ENCODE data around the gene AGBL4.

Gene AGBL4

DNA sequence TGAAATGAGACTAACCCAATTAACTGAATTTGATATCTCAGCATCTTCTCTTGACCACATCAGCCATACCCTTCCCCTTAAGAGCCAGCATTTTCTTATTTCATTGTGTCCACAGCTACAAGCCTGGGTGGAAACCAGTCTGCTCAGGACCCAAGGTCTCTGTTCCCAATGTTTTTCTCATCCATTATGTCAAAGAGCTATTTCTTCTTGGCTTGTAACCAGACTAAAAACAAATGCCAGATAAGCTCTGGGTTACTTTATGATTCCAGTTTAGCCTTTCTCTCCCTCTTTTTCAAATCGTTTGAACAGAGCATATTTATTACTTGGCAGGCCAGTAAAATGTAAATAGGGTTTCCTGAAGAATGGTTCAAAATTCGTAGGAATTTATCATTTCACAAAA is 1442.5 kb downstream of the AGBL4 start:
- DNase-seq (ENCODE audit: low spot score) = no peak

DNA sequence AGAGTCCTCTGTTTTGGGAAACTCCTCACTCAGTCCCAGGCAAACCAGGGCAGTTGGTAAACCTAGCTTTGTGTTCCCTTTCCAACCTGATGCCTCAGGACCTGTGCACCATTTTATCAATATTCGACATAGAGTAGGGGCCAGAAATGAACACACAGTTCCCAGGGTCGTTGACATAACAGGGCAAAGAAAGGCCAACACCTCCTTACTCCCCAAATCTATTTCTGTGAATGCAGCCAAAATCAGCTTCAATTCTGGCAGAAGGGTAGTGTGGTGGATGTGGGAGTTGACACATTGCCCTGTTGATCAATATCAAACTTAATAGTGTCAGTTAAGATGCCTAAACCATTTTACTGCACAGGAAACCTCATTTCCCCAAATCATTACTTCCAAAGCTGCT is 1447.2 kb downstream of the AGBL4 start:
- no peak for DNase-seq (ENCODE audit: low spot score)

DNA sequence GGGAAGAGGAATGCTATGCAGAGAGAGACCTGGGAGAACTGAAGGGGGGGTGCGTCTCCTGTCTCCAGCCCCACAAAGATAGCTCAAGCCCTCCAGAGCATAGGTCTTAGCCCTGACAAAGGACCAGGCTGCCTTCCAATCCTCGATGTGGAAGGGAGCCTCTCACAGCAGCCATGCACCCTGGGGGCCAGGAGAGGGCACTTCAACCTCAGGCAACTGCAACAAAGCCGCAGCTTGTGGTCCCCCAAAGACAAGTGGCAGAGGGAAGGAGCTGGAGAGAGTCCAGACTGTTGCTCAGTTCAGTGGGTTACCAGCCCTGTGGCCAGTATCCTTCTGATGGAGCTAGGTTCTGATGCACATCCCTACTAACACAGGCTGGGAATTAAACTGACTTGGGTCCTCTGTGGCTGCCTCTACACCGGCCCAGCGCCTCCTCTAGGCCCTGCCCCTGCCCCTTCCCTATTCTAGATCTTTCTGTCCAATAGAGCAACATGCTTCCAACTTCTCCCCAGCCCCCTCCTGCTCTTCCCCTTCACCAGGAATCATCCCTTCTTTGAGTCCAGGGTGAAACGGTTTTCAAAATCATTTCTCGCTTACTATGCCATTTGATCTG is 1451.0 kb downstream of the AGBL4 start:
- DNase-seq (ENCODE audit: low spot score) = no peak

DNA sequence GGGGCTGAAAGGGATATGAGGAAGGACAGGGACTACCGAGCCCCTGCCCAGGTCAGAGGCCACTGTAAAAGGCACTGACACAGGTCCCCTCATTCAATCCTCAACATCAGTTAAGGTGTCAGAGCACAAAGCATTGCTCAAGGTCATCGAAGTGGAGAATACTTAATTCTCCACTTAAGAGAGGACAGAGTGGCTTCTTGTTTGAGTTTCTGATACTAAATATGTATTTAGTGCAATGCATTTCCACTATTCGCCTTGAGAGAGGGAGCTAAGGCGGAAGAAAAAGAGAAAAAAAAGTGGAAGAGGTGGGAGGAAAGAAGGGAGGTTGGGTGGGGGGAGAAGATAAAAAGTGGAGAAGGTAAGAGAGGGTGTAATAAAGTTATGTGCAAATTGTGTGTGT is 1451.6 kb downstream of the AGBL4 start:
- no peak for DNase-seq (ENCODE audit: low spot score)

DNA sequence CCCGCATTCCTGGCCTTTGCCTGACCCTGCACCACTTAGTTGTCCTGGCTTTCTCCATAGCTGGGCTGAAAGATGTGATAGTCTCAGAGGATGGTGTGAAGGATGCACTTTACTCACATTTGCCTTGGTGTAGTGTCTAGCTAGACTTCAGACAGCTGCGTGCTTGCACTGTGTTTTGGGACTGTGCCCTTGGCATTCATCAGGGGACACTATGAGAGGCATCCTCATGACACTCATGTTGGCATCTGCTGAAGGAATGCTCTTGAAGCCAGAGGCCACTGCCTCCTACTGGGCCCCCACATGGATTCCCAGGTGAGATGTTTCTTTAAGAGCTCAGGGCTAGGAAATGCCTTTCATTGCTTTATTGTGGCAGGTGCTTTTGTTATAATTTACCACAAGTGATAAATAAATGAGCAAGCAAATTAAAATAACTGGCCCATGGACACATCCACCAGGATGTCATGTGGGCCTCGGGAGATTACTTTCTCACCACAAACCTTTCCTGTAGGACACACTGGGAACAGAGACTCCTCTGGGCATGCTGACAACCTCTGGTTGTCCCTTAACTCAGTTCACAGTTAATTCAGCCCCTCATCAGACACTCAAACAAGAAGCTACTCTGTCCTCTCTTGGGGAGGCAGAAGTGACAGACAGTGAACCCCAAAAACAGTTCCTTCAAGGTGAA is 1452.3 kb downstream of the AGBL4 start:
- no peak for DNase-seq (ENCODE audit: low spot score)

DNA sequence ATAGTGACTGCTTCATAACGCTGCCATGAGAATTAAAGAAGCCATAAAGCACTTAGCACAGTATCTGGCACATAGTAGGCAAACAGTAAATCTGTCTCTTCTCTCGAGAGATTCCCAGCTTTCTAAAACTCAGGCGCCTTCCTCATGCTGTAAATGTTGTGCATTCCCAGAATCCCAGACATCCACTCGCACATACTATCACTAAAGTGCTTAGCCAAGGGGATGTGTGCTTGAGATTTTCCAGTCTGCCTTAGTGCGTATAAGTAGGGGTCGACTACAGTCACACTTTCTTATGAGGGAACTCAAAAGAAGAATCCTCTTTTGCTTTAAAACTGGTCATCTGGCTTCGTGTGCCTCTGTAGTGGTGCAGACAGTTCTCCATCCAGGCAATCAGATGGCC is 1453.2 kb downstream of the AGBL4 start:
- DNase-seq (ENCODE audit: low spot score) = no peak

DNA sequence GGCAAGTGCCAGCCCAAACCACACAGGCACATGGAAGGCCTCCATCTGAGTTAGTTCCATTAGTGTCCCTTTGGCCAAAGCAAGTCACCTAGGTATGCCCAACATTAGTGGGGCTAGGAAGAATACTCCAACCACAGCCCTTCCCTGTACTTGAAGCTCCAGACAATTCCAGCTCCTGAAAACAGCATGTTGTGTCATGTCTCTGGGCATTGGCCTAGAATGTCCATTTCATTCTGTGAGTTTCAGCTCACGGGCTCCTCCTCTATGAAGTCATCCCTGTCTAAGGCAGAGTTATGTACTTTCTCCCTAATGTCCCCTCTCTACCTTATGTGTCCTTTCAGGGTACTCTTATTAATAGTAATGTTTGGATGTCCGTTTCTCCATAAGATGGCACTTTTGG is 1455.3 kb downstream of the AGBL4 start:
- DNase-seq (ENCODE audit: low spot score) = no peak

DNA sequence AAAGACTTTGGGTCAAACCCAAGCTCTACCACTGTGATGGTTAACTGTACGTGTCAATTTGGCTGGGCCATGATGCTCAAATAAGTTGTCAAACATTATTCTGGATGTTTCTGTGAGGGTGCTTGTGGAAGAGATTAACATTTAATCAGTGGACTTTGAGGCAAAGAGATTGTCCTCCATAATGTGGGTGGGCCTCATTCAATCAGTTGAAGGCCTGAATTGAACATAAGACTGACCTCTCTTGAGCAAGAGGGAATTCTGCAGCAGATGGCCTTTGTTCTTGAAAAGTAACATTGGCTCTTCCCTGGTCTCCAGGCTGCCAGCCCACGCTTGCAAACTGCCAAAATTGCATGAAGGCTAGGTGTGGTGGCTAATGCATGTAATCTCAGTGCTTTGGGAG is 1457.3 kb downstream of the AGBL4 start:
- no peak for DNase-seq (ENCODE audit: low spot score)

DNA sequence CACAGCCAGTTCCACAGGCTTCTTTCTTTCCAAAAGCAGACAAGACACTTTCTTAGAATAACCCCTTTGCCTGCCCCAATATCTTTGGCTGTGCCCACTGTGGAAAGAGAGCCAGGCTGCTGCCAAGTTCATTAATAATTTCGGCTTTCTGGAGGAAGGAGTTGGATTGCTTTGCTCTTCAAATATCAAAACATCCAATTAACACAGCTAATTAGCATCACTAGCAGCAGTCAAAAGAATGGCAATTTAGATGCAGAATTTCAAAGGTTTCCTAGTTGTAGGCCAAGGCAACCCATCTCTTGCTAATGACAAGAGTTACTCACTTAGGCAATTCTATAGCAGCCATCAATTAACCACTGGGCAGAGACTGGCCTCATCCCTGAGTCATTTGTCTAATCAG is 1460.7 kb downstream of the AGBL4 start:
- no peak for DNase-seq (ENCODE audit: low spot score)

DNA sequence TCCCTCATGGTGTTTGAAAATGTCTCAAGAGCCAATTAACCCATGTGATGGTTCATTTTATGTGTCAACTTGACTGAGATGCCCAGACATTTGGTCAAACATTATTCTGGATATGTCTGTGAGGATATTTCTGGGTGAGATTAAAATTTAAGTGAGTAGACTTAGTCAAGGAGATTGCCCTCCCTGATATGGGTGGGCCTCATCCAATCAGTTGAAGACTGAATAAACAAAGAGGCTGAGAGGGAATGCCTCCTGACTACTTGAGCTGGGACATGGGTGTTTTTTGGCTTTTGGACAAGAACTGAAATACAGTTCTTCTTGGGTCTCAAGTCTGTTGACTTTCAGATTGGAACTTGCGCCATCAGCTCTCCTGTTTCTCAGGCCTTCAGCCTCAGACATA is 1462.3 kb downstream of the AGBL4 start:
- DNase-seq (ENCODE audit: low spot score) = no peak

DNA sequence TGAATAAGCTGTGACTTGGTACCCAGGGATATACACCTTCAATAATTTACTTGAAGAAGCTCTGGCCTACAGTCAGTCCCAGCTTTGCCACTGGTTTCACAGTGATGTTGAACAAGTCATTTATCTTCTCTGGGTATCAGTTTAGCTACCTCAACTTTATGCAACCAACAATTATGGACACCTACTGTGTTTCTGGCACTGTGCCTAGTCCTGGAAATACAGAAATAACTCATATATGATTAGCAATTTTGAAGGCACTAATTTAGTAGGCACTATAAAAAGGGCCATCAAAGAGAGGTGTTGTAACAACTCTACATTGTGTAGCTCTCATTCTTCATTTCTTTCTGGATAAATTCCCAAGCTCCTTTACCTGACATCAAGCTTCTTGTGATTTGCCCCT is 1463.2 kb downstream of the AGBL4 start:
- DNase-seq (ENCODE audit: low spot score) = no peak

DNA sequence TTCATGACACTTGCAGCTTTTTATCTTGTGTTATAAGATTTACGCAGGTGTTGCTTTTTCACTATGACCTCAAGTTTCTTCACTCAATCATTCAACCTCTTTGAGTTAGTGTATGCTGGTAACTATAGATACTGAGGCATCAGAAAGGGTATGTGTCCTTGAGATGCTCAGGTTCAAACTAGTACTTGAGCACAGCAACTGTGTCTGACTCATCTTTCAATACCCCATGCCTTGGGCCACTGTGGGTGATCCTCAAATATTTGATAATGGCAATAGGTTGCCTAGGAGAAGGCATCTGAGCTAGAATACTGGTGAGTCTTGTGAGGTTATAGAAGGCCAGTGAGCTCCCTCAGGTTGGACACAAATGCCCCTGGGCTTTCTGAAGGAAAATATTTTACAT is 1463.6 kb downstream of the AGBL4 start:
- no peak for DNase-seq (ENCODE audit: low spot score)

DNA sequence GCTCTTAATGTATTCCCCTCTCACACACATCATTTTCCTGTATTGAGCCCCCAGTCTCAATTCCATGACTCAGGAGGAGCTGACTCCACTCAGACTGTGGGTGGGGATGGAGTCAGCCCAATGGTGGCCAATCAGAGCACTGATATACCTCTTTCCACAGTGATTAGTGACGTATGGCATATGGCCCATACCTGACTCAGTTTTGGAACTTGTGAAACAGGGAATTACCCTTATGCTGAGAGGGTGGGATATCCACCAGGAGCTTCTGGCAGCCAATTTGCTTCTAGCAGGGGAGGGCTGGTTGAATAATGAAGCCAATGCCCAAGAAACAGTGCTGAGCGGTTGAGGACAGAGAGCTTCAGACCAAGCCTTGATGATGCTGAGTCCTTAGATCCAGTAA is 1465.4 kb downstream of the AGBL4 start:
- no peak for DNase-seq (ENCODE audit: low spot score)

DNA sequence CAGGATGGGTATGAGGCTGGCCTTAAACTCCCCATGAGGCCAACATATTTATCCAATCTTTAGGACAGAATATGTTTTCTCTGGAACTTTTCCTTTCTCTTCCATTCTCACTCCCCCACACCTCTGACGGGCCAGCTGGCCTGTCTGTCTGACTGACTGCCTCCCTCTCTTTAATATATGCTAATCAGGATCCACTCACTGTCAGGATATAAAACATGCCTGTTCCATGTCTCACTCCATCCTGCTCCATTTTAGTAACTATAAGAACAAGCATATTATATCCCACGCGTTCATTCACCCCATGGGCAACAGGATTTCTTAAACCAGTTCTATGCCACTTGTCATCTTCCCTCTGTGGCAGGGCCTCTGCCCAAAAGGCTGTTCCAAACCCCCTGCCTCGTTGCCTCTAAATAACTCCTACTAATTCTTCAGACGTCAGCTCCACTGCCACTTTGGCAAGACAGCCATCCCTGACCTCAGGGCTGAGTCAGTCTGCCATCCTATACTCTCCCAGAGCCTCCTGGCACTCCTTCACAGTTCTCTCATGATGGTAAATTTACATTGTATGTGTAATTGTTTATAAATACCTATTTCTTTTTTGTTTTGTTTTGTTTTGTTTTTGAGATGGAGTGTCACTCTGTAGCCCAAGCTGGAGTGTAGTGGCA is 1467.4 kb downstream of the AGBL4 start:
- DNase-seq (ENCODE audit: low spot score) = no peak

DNA sequence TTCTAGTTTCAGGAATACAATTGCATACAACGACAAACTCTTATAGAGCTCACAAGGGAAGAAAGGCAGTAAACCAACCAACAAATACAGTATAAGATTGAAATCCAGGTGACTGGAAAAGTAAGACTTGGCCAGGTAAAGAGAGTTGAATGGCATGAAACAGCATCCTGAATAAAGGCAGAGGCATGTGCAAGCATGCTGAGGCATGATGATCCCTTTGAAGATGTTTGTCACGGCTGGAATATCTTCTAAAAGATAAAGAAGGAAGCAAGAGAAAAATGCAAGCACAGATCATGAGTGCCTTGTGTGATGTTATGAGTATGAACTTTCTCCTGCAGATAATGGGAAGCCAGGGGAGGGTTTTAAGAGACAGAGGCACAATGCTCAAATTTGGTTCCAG is 1468.5 kb downstream of the AGBL4 start:
- DNase-seq (ENCODE audit: low spot score) = no peak

DNA sequence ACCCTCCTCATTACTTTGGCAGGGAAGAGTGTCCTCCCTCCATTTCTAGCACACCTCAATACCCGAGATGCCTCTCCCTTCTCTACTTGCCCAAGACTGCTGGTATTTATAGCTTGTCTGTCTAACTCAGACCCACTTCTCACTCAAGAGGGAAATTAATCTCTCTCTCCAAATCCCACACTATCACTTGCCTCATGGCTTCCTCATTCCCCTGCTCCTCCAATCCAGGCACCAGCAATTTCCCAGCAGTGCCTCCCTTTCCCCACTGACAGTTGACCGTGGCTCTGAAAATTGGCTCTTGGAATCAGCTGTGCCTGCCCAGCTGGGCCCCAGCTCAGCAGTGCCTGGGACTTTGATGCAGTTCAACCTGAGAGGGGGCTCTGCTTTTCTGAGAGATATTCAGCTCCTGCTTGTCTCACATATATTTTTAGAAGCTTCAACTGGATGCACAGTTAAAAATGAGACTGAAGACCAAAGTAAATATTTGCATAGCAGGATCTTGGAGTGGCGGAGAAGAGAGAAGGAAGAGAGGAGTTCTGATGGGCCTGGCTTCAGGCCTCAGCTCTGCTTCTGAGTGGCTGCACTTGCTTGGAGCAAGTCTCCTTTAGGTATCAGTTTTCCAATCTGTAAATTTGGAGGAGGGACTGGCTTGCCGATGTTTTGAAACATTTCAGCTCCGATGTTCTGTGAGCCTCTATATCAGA is 1470.7 kb downstream of the AGBL4 start:
- no peak for DNase-seq (ENCODE audit: low spot score)

DNA sequence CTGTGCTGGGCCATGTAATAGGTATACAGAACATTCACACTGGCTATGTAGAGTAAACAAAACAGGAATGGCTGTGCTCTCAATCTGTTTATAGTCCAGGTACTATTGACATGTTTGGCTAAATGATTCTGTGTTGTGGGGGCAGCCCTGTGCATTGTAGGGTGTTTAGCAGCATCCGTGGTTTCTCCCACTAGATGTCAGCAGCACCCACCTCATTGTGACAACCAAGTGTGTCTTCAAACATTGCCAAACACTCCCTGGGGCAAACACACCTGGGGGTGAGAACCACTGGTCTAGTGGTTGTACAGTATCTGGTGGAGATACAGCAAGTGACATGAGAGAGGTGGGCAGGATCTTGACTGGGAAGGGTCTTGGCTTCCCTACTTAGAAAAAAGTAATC is 1471.3 kb downstream of the AGBL4 start:
- DNase-seq (ENCODE audit: low spot score) = no peak

DNA sequence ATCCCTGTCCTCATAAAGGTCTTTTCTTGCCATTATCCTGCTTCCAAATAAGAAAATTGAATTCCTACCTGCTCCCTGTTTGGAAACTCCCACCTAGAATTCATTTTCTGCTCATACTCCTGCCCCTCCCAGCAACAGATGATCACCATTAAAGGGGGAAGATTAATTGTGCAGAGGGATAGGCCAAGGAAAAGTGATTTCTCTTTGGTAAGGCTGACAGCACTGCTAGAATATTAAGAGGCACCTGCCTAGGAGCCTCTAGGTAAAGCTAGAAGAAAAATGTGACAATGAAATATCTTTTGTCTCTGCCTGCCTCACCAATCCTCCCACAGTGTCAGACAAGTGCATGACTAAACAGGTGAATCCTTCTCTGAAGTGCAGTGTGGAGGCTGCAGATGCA is 1474.8 kb downstream of the AGBL4 start:
- no peak for DNase-seq (ENCODE audit: low spot score)

DNA sequence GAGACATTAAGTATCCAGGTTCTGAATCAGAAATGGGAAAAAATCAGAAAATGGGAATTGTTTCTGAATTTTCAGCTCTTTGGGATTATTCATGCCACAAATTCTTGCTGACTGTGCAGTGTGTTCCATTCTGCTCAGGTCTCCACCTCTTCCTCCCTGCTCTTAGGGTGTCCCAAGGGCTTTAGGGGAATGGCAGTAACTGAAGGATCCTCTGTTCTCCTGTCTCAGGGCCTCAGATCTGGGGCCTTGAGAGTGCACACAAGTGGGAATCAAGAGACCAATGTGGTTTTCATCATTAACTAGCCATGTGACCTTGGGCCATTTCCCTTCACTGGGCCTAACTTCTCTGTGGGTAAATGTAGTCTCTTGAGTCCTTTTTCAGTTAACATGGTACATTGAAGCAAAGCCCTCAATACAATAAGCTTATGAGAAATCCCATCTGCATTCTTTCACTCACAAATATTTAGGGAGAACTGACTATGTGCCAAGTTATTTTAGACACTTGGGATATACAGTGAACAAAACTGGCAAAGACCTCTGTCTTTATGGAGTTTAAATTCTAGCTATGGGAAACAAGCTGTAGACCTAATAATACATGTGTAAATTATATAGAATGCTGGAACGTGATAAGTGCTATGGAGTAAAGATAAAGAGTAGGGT is 1476.1 kb downstream of the AGBL4 start:
- DNase-seq (ENCODE audit: low spot score) = no peak

DNA sequence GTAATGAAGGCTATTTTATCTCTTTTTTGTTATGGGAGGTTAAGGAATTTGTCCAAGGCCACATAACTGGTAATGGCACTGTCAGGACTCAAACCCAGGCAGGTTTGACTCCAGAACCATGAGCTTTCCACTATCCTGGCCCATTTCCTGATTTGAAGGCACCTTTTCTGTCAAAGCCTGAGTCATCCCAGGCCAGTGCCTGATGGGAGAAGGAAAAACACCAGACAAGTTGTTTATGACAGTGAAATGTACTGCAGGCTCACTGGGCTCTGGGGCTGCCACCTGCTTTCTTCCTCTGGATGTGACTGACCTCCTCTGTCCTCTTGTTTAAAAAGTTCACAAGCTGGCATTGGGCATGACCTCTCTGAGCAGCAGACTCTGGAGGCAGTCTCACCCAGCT is 1479.9 kb downstream of the AGBL4 start:
- DNase-seq (ENCODE audit: low spot score) = no peak

DNA sequence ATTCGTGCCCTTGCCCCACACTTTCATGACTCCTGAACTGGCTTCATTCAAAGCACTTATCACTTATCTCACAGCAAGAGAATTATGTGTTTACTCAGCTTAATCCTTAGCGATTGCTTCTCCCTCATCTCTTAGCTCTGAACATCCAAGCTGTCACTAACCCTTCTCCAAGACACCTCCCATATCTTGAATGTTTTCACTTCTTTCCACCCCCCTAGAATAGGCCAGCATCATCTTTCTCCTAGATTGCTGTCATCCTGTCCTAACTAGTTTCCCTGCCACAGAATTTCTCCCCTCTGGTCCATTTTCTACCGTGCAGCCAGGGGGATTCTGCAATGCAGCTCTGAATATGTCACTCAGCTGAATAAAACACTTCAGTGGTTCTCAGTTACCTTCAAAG is 1483.2 kb downstream of the AGBL4 start:
- no peak for DNase-seq (ENCODE audit: low spot score)

DNA sequence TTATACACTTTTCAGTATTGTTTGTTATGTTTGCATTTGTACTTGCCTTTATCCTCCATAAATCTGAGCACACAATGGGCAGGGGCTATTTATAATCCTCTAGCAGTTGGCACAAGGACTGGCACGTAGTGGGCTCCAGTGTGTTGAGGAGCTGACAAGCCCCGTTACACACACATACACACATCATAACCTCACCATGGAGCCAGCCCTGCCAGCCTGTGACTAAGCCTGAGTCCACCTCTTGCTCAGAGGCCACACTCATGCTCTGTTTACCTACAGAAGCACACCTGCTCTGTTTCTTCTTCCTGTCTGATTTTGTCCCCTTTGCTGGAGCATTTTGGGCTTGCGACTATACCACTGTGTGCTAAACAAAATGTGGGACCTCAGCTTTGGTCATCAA is 1487.3 kb downstream of the AGBL4 start:
- no peak for DNase-seq (ENCODE audit: low spot score)

DNA sequence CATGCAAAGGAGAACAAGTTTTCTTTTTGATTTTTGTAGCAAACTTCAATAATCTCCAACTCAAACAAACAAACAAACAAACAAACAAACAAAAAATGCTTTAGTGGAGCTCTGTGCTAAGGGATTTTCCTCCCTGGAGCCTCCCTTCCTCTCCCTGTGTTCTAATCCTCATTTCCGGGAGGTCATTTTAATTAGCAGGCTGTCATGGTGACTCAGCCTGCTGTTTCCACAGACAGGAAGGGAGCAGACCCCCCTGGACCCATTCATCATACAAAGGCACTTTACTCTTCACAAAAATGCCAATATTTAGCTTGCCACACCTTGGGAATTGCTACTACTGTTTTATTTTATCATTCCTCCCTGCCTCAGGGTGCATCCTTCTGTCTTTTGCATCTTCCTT is 1490.8 kb downstream of the AGBL4 start:
- DNase-seq (ENCODE audit: low spot score) = no peak
